Right atrium auricular region (tissue), 2 donors: Measurements from ENCODE around the gene GALNT15. TPM values are rescaled to one million over a fixed set of nuclear protein-coding genes. Genes with fewer than 3 reads are reported as not detected.

Source experiments
- DNase-seq: peaks from one replicate; pipeline ENCODE4 v3.0.0-alpha.2; 2019; ENCODE audit warnings: low spot score
- H3K27ac ChIP-seq, 2 donors: fragments of 200-600 bp; sonication (generic); 1 replicate in 1 of 2; 2 replicates in 1 of 2; pipeline ENCODE4 v1.5.1; 2016 to 2019
- H3K27me3 ChIP-seq, 2 donors: fragments of 200-600 bp; sonication (generic); one replicate each; pipeline versions ENCODE4 v1.5.1 to v1.6.0; 2017 to 2019
- H3K36me3 ChIP-seq: fragments of 200-600 bp; sonication (generic); one replicate; pipeline ENCODE4 v1.5.1; 2016
- H3K4me1 ChIP-seq, 2 donors: fragments of 200-600 bp; sonication (generic); one replicate each; pipeline versions ENCODE4 v1.5.1 to v1.6.0; 2017 to 2019
- H3K4me3 ChIP-seq, 2 donors: fragments of 200-600 bp; sonication (generic); 1 replicate in 1 of 2; 2 replicates in 1 of 2; pipeline ENCODE4 v1.5.1; 2017 to 2019; ENCODE audit warnings: mild to moderate bottlenecking in 1 of 2, moderate library complexity in 1 of 2
- H3K9me3 ChIP-seq, 2 donors: fragments of 200-600 bp; sonication (generic); one replicate each; pipeline ENCODE4 v1.5.1; 2019
- CTCF ChIP-seq, 2 donors: fragments of 200-600 bp; sonication (generic); IDR thresholded peaks; one replicate each; pipeline ENCODE4 v1.5.1; 2019; ENCODE audit warnings: antibody characterized with exemption in 2 of 2
- total RNA-seq, 2 donors: library from RNA; depleted of rRNA; stranded (reverse); fragments of >200 nt; gene quantifications; one replicate each; pipeline ENCODE4 v1.1.0, GENCODE V29; 2016

GALNT15 gene
- total RNA-seq, 2 donors from 2014 or later: 21.7 to 83.1 TPM

GRCh38 chr3:16168211-16168610 lies 6.3 kb upstream of the GALNT15 start:
- H3K27me3 ChIP-seq: no peaks in the 10 kb centered on the region
- peaks cover 0 to 8% of the 10 kb centered on the region in 2 donors for H3K9me3 ChIP-seq
- H3K36me3 ChIP-seq: no peaks in the 10 kb centered on the region
- DNase-seq: no peak
- no peak overlapping the region for H3K4me3 ChIP-seq
- H3K27ac ChIP-seq: no peak overlapping the region
- no peaks in the 10 kb centered on the region for H3K4me1 ChIP-seq
- TF ChIP-seq CTCF (IDR thresholded peaks at IDR 0.05): no peak

DNA sequence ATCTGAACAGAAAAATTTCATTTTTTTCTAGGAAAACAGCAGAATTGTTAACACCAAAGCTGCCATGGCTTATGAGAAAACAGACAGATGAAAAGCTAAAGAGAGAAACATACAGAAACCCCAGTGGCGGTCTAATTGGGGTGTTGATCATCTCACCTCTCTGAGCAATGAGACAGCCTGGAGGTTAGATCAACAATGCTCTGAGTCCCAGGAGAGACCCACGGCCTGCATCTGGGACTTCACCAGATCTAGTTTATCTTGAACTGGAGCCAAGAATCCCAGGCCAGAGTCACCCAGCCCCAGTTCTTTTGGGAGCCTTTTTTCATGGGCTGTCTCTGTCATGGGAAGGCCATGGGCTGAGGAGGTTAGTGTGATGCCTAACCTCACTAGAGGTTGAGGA lies 3.5 kb upstream of the GALNT15 start:
- no peak overlapping the region for H3K4me3 ChIP-seq
- DNase-seq: no peak
- no peak for TF ChIP-seq CTCF (IDR thresholded peaks at IDR 0.05)
- no peaks in the 10 kb centered on the region for H3K9me3 ChIP-seq
- no peaks in the 10 kb centered on the region for H3K36me3 ChIP-seq
- H3K27me3 ChIP-seq: no peaks in the 10 kb centered on the region
- peaks cover 0 to 22% of the 10 kb centered on the region in 2 donors for H3K4me1 ChIP-seq
- no peak overlapping the region for H3K27ac ChIP-seq

- Histone ChIP-seq H3K27me3 (no peaks in the 10 kb centered on the region), H3K9me3 (no peaks in the 10 kb centered on the region), H3K36me3 (no peaks in the 10 kb centered on the region), H3K4me1 (peaks cover 0 to 22% of the 10 kb centered on the region in 2 donors), H3K27ac (no peak overlapping the region), H3K4me3 (no peak overlapping the region)
- DNase-seq: no peak
- no peak for TF ChIP-seq CTCF (IDR thresholded peaks at IDR 0.05)
Observed at GRCh38 chr3:16171825-16172224, 2.7 kb upstream of the GALNT15 start.

DNA sequence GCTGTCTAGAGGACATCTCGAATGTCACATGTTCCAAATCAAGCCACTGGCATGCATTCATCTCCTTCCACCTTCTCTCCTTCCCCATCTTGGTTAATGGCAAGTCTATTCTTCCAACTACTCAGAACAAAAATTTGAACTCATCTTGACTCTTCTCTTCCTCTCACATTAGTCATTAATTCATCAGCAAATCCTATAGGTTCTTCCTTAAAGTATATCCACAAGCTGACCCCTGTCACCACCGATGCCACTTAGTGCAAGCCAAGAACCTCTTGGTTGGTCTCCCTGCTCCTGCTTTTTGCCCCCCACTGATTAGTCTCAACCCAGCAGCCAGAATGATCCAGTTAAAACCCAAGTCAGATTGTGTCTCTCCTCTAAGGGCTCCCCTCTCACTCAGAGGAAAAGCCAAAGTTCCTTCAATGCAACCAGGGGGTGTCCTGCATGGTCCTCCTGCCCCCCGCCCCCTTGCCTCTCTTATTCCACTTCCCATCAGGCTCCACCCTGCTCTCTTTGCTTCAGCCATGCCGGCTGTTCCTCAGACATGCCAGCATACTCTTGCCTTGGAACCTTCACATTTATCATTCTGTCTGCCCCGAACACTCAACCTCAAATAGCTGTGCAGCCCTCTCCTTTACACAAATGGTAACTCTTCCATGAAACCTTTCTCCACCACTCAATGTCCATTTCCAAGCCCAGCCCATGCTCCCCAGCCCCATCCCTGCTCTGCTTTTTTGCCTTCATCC lies 1.0 kb upstream of the GALNT15 start:
- no peaks in the 10 kb centered on the region for H3K9me3 ChIP-seq
- H3K27ac ChIP-seq: peak overlapping the region; percentile 47 to 77
- no peaks in the 10 kb centered on the region for H3K27me3 ChIP-seq
- no peak for DNase-seq
- H3K4me3 ChIP-seq: no peak overlapping the region
- no peak for TF ChIP-seq CTCF (IDR thresholded peaks at IDR 0.05)
- H3K36me3 ChIP-seq: no peaks in the 10 kb centered on the region
- peaks cover 0 to 30% of the 10 kb centered on the region in 2 donors for H3K4me1 ChIP-seq

- Histone ChIP-seq H3K27ac (peak overlapping the region; percentile 47 to 77), H3K4me3 (peak overlapping the region; percentile 50 to 52), H3K9me3 (no peaks in the 10 kb centered on the region), H3K27me3 (no peaks in the 10 kb centered on the region), H3K36me3 (peaks cover 3% of the 10 kb centered on the region), H3K4me1 (peaks cover 0 to 35% of the 10 kb centered on the region in 2 donors)
- no peak for TF ChIP-seq CTCF (IDR thresholded peaks at IDR 0.05)
- DNase-seq: no peak
Observed at GRCh38 chr3:16174026-16174355, 489 bp upstream of the GALNT15 start.
